Measurements from ENCODE around the gene HSD17B12.

HSD17B12 gene

GRCh38 chr11:43688394-43688793 lies 7.9 kb downstream of the HSD17B12 start:
- no peak for DNase-seq

GRCh38 chr11:43689167-43689566 lies 8.6 kb downstream of the HSD17B12 start:
- no peak for DNase-seq

- no peak for DNase-seq
Observed at GRCh38 chr11:43690929-43691725, 10.6 kb downstream of the HSD17B12 start.

GRCh38 chr11:43691806-43692205 lies 11.3 kb downstream of the HSD17B12 start:
- DNase-seq = no peak

- no peak for DNase-seq
Observed at GRCh38 chr11:43693069-43693468, 12.5 kb downstream of the HSD17B12 start.

GRCh38 chr11:43693731-43694130 lies 13.2 kb downstream of the HSD17B12 start:
- no peak for DNase-seq

GRCh38 chr11:43694477-43694876 lies 13.9 kb downstream of the HSD17B12 start:
- DNase-seq = no peak

GRCh38 chr11:43697679-43698078 lies 17.1 kb downstream of the HSD17B12 start:
- no peak for DNase-seq

- DNase-seq = no peak
Observed at GRCh38 chr11:43699870-43700269, 19.3 kb downstream of the HSD17B12 start.

- DNase-seq = no peak
Observed at GRCh38 chr11:43706631-43707030, 26.1 kb downstream of the HSD17B12 start.

- no peak for DNase-seq
Observed at GRCh38 chr11:43708776-43709175, 28.2 kb downstream of the HSD17B12 start.

GRCh38 chr11:43709689-43710088 lies 29.2 kb downstream of the HSD17B12 start:
- no peak for DNase-seq

- DNase-seq = no peak
Observed at GRCh38 chr11:43712676-43713075, 32.1 kb downstream of the HSD17B12 start.

GRCh38 chr11:43718373-43718772 lies 37.8 kb downstream of the HSD17B12 start:
- no peak for DNase-seq

GRCh38 chr11:43723617-43724016 lies 43.1 kb downstream of the HSD17B12 start:
- DNase-seq = no peak

GRCh38 chr11:43732225-43732624 lies 51.7 kb downstream of the HSD17B12 start:
- no peak for DNase-seq

- DNase-seq = no peak
Observed at GRCh38 chr11:43734256-43734655, 53.7 kb downstream of the HSD17B12 start.

- no peak for DNase-seq
Observed at GRCh38 chr11:43735115-43735514, 54.6 kb downstream of the HSD17B12 start.

GRCh38 chr11:43735961-43736360 lies 55.4 kb downstream of the HSD17B12 start:
- no peak for DNase-seq

- DNase-seq = no peak
Observed at GRCh38 chr11:43736502-43737200, 56.1 kb downstream of the HSD17B12 start.

GRCh38 chr11:43737201-43737590 lies 56.7 kb downstream of the HSD17B12 start:
- no peak for DNase-seq

GRCh38 chr11:43738600-43739409 lies 58.3 kb downstream of the HSD17B12 start:
- DNase-seq = no peak

- DNase-seq = no peak
Observed at GRCh38 chr11:43746670-43747069, 66.1 kb downstream of the HSD17B12 start.

All from CD4-positive, alpha-beta T cell treated with Interferon alpha-2 for 1 hour (primary cell).